HepG2 (cell line): Measurements from ENCODE around the gene CLEC16A. TPM values are rescaled to one million over a fixed set of nuclear protein-coding genes. Genes with fewer than 3 reads are reported as not detected.
A peak's percentile ranks its signal among the peaks of the same experiment; 100 is the strongest.

Source experiments
- CBX5 ChIP-seq: sonication (generic); formaldehyde crosslinking; IDR thresholded peaks from 2 replicates; pipeline ENCODE4 v1.4.0; 2020; ENCODE audit warnings: missing genetic modification reagents, borderline replicate concordance
- CCAR2 ChIP-seq: fragments of 200-400 bp; formaldehyde crosslinking; optimal IDR thresholded peaks from 2 replicates; pipeline ENCODE3; 2018; ENCODE audit warnings: low read depth, mild to moderate bottlenecking, low read length, moderate library complexity
- HNRNPUL1 ChIP-seq: fragments of 200-400 bp; formaldehyde crosslinking; IDR thresholded peaks from 2 replicates; pipeline ENCODE4 v1.6.1; 2017; ENCODE audit warnings: low read depth, mild to moderate bottlenecking, low read length, moderate library complexity
- IRF1 ChIP-seq: sonication (generic); formaldehyde crosslinking; IDR thresholded peaks from 2 replicates; pipeline ENCODE4 v1.4.0; 2020; ENCODE audit warnings: low read depth, mild to moderate bottlenecking, missing genetic modification reagents
- KLF13 ChIP-seq: sonication (generic); formaldehyde crosslinking; IDR thresholded peaks from 2 replicates; pipeline ENCODE4 v1.4.0; 2020; ENCODE audit warnings: mild to moderate bottlenecking, missing genetic modification reagents
- MEIS2 ChIP-seq: sonication (generic); formaldehyde crosslinking; IDR thresholded peaks from 2 replicates; pipeline ENCODE4 v1.9.0; 2021; ENCODE audit warnings: mild to moderate bottlenecking, missing genetic modification reagents
- NONO ChIP-seq, 2 experiments: fragments of 450-650 bp in 1 of 2; sonication (generic) in 1 of 2; formaldehyde crosslinking in 1 of 2; IDR thresholded peaks in 1 of 2; conservative IDR thresholded peaks in 1 of 2; 2 replicates each; pipeline versions ENCODE4 v1.6.1 to v1.8.0; 2017 to 2022; ENCODE audit warnings: mild to moderate bottlenecking in 1 of 2, missing genetic modification reagents in 1 of 2, moderate library complexity in 1 of 2
- PCBP2 ChIP-seq: fragments of 200-400 bp; formaldehyde crosslinking; optimal IDR thresholded peaks from 2 replicates; pipeline ENCODE3; 2018; ENCODE audit warnings: low read length, low read depth; ENCODE audit not compliant: poor library complexity, severe bottlenecking
- POLR2AphosphoS5 ChIP-seq: IDR thresholded peaks from 2 replicates; pipeline ENCODE4 v1.6.1; 2012; ENCODE audit warnings: low read depth, low read length
- PTBP1 ChIP-seq: fragments of 200-400 bp; formaldehyde crosslinking; IDR thresholded peaks from 2 replicates; pipeline ENCODE4 v1.6.1; 2018; ENCODE audit warnings: low read length, low read depth; ENCODE audit not compliant: poor library complexity, severe bottlenecking
- RFX5 ChIP-seq: IDR thresholded peaks from 2 replicates; pipeline ENCODE4 v1.6.1; 2011; ENCODE audit warnings: low read depth, low read length, improper control_type of control experiment
- SKI ChIP-seq: fragments of 450-650 bp; IDR thresholded peaks from one replicate; pipeline ENCODE4 v1.6.1; 2018; ENCODE audit warnings: mild to moderate bottlenecking; ENCODE audit not compliant: partially characterized antibody
- SMARCE1 ChIP-seq: fragments of 450-650 bp; IDR thresholded peaks from 2 replicates; pipeline ENCODE4 v1.6.1; 2017; ENCODE audit warnings: borderline replicate concordance
- THRA ChIP-seq: sonication (generic); formaldehyde crosslinking; IDR thresholded peaks from 2 replicates; pipeline ENCODE4 v1.4.0; 2020; ENCODE audit warnings: missing genetic modification reagents, borderline replicate concordance
- WIZ ChIP-seq: sonication (generic); formaldehyde crosslinking; IDR thresholded peaks from 2 replicates; pipeline ENCODE4 v1.5.1; 2020; ENCODE audit warnings: mild to moderate bottlenecking, missing genetic modification reagents
- ZNF160 ChIP-seq: sonication (generic); formaldehyde crosslinking; IDR thresholded peaks from 2 replicates; pipeline ENCODE4 v1.8.0; 2022; ENCODE audit warnings: mild to moderate bottlenecking, inconsistent platforms, missing genetic modification reagents
- ZNF260 ChIP-seq: sonication (generic); formaldehyde crosslinking; IDR thresholded peaks from 2 replicates; pipeline ENCODE4 v1.4.0; 2020; ENCODE audit warnings: missing genetic modification reagents, low read depth, mild to moderate bottlenecking, borderline replicate concordance
- ZNF354B ChIP-seq: sonication (generic); formaldehyde crosslinking; IDR thresholded peaks from 2 replicates; pipeline ENCODE4 v1.8.0; 2022; ENCODE audit warnings: mild to moderate bottlenecking, missing genetic modification reagents
- ZNF556 ChIP-seq: sonication (generic); formaldehyde crosslinking; IDR thresholded peaks from 2 replicates; pipeline ENCODE4 v1.4.0; 2020; ENCODE audit warnings: mild to moderate bottlenecking, missing genetic modification reagents, borderline replicate concordance
- ZNF607 ChIP-seq: sonication (generic); formaldehyde crosslinking; IDR thresholded peaks from 2 replicates; pipeline ENCODE4 v1.5.1; 2020; ENCODE audit warnings: missing genetic modification reagents, mild to moderate bottlenecking, borderline replicate concordance
- polyA plus RNA-seq, 8 experiments: library from polyadenylated mRNA; depleted of rRNA in 3 of 8; stranded (reverse) in 7 of 8; unstranded in 1 of 8; fragments of >200 nt; fragmentation: Illumina TruSeq in 4 of 8; extraction: Trizol in 4 of 8; gene quantifications; 2 replicates each; pipeline versions ENCODE4 v1.2.1 to v1.2.3, GENCODE V29; 2011 to 2016; ENCODE audit warnings: low read depth in 4 of 8, missing spikeins in 1 of 8, mixed read lengths in 1 of 8; ENCODE audit not compliant: insufficient read depth in 1 of 8
- total RNA-seq, 5 experiments: library from RNA; depleted of rRNA; stranded (reverse); fragments of >200 nt; fragmentation: Illumina TruSeq; extraction: Trizol; gene quantifications; 2 replicates each; pipeline ENCODE4 v1.2.3, GENCODE V29; 2016; ENCODE audit warnings: low read depth in 1 of 5
- TF ChIP-seq, protein P1 (sequence below): sonication (generic); formaldehyde crosslinking; IDR thresholded peaks from 2 replicates; pipeline ENCODE4 v1.5.0; 2020; ENCODE audit warnings: missing genetic modification reagents
- TF ChIP-seq, protein P2 (sequence below): sonication (generic); formaldehyde crosslinking; IDR thresholded peaks from 2 replicates; pipeline ENCODE4 v1.9.0; 2021; ENCODE audit warnings: missing genetic modification reagents, borderline replicate concordance

Gene CLEC16A
- total and polyA plus RNA-seq, 2 of the 13 experiments (the other 11 are each of a cell fraction or from before 2014, with no cell fraction given): 8.5 to 10.3 TPM

- TF ChIP-seq WIZ (CRISPR knock-in tag) (peak; percentile 99), MEIS2 (CRISPR knock-in tag) (peak; percentile 94), ZNF160 (CRISPR knock-in tag) (peak; percentile 79; the same call in 1 of the 2 replicates), ZNF556 (CRISPR knock-in tag) (no peak), PTBP1 (no peak), ZNF260 (CRISPR knock-in tag) (no peak), ZNF354B (CRISPR knock-in tag) (0 out of 2 replicates have a peak, but pooled peaks have one; percentile 4), HNRNPUL1 (no peak), POLR2AphosphoS5 (no peak), KLF13 (CRISPR knock-in tag) (0 out of 2 replicates have a peak, but pooled peaks have one; percentile 74), SKI (no peak), NONO (IDR thresholded peaks at IDR 0.05) (no peak), NONO (CRISPR knock-in tag; conservative IDR thresholded peaks at IDR 0.05) (0 out of 2 replicates have a peak, but pooled peaks have one; percentile 22), CBX5 (CRISPR knock-in tag) (peak; percentile 70; the same call in 1 of the 2 replicates), THRA (CRISPR knock-in tag) (peak; percentile 83), PCBP2 (no peak), ZNF607 (peak; percentile 81; the same call in 1 of the 2 replicates), CCAR2 (peak; percentile 39), RFX5 (no peak), SMARCE1 (no peak), IRF1 (CRISPR knock-in tag) (no peak)
- TF ChIP-seq, protein P1, sequence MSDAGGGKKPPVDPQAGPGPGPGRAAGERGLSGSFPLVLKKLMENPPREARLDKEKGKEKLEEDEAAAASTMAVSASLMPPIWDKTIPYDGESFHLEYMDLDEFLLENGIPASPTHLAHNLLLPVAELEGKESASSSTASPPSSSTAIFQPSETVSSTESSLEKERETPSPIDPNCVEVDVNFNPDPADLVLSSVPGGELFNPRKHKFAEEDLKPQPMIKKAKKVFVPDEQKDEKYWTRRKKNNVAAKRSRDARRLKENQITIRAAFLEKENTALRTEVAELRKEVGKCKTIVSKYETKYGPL (CRISPR knock-in tag): peak; percentile 82; the same call in 1 of the 2 replicates
- TF ChIP-seq, protein P2, sequence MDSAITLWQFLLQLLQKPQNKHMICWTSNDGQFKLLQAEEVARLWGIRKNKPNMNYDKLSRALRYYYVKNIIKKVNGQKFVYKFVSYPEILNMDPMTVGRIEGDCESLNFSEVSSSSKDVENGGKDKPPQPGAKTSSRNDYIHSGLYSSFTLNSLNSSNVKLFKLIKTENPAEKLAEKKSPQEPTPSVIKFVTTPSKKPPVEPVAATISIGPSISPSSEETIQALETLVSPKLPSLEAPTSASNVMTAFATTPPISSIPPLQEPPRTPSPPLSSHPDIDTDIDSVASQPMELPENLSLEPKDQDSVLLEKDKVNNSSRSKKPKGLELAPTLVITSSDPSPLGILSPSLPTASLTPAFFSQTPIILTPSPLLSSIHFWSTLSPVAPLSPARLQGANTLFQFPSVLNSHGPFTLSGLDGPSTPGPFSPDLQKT: no peak
These were observed 49.1 kb upstream of the CLEC16A start (continued) for GRCh38 chr16:10895053-10895946.
